Pancreas (tissue), 10 donors: Measurements from ENCODE around the gene PTPRD. TPM values are rescaled to one million over a fixed set of nuclear protein-coding genes. Genes with fewer than 3 reads are reported as not detected.

Experiments used
- ATAC-seq, 4 donors: fragments of 200-7000 bp; cut with Tn5 transposase; one replicate each; pipeline versions ENCODE4 v1.8.0 to v1.9.1; 2020; ENCODE audit warnings: mild to moderate bottlenecking in 4 of 4, moderate library complexity in 4 of 4
- DNase-seq, 6 donors: peaks; one replicate each; pipeline ENCODE4 v3.0.0-alpha.2; 2020
- FAIRE-seq: peaks from 2 replicates; lab custom pipeline; 2012; peaks lifted over from hg19 to GRCh38; lab: Jason Lieb, UNC
- H3K27ac ChIP-seq, 4 donors: fragments of 200-600 bp; sonication (generic); 1 replicate in 3 of 4; 2 replicates in 1 of 4; pipeline versions ENCODE4 v1.5.0 to v1.8.0; 2020
- H3K27me3 ChIP-seq, 4 donors: fragments of 200-600 bp; one replicate each; pipeline ENCODE4 v1.8.0; 2021
- H3K36me3 ChIP-seq, 3 donors: fragments of 200-600 bp; sonication (generic) in 1 of 3; one replicate each; pipeline versions ENCODE4 v1.5.0 to v1.8.0; 2020 to 2021
- H3K4me1 ChIP-seq, 3 donors: fragments of 200-600 bp; one replicate each; pipeline ENCODE4 v1.8.0; 2021
- H3K4me3 ChIP-seq, 4 donors: fragments of 200-600 bp; sonication (generic) in 2 of 4; one replicate each; pipeline versions ENCODE4 v1.5.0 to v1.8.0; 2020 to 2021
- H3K9me3 ChIP-seq, 4 donors: fragments of 200-600 bp; one replicate each; pipeline ENCODE4 v1.8.0; 2021
- WGBS, 2 donors: extraction: QIAGEN DNeasy Blood & Tissue Kit; methylation state at CpG; one replicate each; pipeline ENCODE4 v1.1.7; 2013; 5-methylcytosine and 5-hydroxymethylcytosine counted together
- intact Hi-C, 3 donors: fragments of 100-400 bp; cut with DNase I; formaldehyde crosslinking; loops; one replicate each; pipeline versions ENCODE4 v1.11.1 to v1.14.2; 2022
- polyA plus RNA-seq, 2 donors: library from polyadenylated mRNA; stranded (reverse); fragments of 200-250 nt; gene quantifications; one replicate each; pipeline ENCODE4 v1.2.3, GENCODE V29; 2013
- total RNA-seq, 6 donors: library from RNA; stranded (reverse); fragmentation: NEBNext Ultra II Directional in 4 of 6; extraction: Animal tissue kit (Norgen Biotek cat#: 25700) in 4 of 6; gene quantifications; one replicate each; pipeline versions ENCODE4 v1.2.1 to v1.2.4, GENCODE V29; 2021 to 2023
- TF ChIP-seq, protein P1 (sequence below), 4 donors: fragments of 200-600 bp; sonication (generic) in 3 of 4; IDR thresholded peaks; one replicate each; pipeline versions ENCODE4 v1.5.0 to v1.8.0; 2021; ENCODE audit warnings: antibody characterized with exemption in 4 of 4
- donor health status: healthy with polysubstance abuse.
- donor health status: DM: no; HTN: no; CAD: no; lungs with moderate emphysema.
- donor health status: DM: no; HTN: no; CAD: no.
- donor health status: control.
- donor health status: control.
- donor health status: Bipolar disorder and iron deficiency.
- donor health status: DM: yes; HTN: yes; CAD: no.
- donor health status: DM: no; HTN: no; CAD: no.
- donor health status: DM: no; HTN: no; CAD: no.
- donor health status: DM: yes; HTN: yes; CAD: no.

PTPRD gene
- total and polyA plus RNA-seq, 8 donors, result 2.1 to 21.7 (median 5.1) TPM

DNA sequence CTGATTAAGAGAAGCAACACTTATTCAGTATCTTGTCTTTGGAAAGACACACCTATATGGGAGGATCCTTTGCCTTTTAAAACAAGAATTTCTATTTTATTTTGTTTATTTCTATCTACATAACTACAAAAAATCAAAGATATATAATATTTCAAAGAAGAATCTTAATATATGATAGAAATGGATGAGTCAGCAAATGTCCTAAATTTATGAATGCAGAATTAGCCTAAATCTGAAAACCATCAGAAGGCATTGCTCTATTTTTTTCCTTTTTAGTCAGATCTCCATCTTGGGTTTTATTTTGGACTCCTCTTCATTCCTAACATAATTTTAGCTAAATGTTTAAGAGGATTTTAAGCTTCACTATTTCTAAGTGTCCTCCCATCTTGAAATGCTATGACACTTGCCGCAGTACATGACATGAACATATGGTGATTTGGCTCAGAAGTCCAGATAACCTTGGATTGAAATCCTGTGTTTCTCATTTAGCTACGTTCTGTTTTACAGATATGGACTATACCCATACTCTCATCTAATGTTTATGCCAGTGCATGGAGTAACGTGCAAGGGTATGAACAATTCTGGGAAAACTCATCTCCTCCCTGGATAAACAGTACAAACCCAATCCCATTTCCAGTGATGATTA, 1490.4 kb downstream of the PTPRD start:
- WGBS, 2 donors, result 57 to 62% methylated on average over 3 of the region's 3 CpGs
- DNase-seq (no peak), FAIRE-seq (no peak), ATAC-seq (no peak)
- H3K4me1 ChIP-seq, result no peaks in the 10 kb centered on the region
- intact Hi-C loops, result no loop called here
- TF ChIP-seq, protein P1, sequence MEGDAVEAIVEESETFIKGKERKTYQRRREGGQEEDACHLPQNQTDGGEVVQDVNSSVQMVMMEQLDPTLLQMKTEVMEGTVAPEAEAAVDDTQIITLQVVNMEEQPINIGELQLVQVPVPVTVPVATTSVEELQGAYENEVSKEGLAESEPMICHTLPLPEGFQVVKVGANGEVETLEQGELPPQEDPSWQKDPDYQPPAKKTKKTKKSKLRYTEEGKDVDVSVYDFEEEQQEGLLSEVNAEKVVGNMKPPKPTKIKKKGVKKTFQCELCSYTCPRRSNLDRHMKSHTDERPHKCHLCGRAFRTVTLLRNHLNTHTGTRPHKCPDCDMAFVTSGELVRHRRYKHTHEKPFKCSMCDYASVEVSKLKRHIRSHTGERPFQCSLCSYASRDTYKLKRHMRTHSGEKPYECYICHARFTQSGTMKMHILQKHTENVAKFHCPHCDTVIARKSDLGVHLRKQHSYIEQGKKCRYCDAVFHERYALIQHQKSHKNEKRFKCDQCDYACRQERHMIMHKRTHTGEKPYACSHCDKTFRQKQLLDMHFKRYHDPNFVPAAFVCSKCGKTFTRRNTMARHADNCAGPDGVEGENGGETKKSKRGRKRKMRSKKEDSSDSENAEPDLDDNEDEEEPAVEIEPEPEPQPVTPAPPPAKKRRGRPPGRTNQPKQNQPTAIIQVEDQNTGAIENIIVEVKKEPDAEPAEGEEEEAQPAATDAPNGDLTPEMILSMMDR (IDR thresholded peaks at IDR 0.05), result no peak
- no peak overlapping the region for H3K27ac ChIP-seq
- H3K27me3 ChIP-seq, result no peaks in the 10 kb centered on the region
- H3K36me3 ChIP-seq, result no peaks in the 10 kb centered on the region
- no peaks in the 10 kb centered on the region for H3K9me3 ChIP-seq
- H3K4me3 ChIP-seq, result no peak overlapping the region

DNA sequence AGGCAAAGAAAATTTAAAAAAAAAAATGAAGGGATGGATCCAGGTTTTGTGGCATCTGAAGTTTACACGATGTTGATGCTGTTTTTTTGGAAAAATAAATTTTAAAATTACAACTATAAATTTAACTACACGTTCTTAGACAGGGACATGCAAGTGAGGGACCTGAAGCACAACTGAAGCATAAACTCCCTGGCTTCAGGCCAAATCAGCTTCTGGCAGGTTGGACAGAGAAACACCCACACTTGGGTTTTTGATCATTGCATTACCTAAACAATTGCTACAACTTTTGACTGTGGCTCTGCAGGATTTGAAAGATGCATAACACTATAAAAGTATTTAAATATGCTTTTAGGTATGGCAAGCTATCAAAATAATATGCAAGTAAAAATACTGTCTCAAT, 1494.9 kb downstream of the PTPRD start:
- no peak for DNase-seq
- ATAC-seq, result no peak
- intact Hi-C loops, result no loop called here
- no peaks in the 10 kb centered on the region for H3K36me3 ChIP-seq
- H3K27me3 ChIP-seq, result no peaks in the 10 kb centered on the region
- H3K9me3 ChIP-seq, result no peaks in the 10 kb centered on the region
- no peaks in the 10 kb centered on the region for H3K4me1 ChIP-seq
- no peak overlapping the region for H3K4me3 ChIP-seq
- TF ChIP-seq, protein P1 (IDR thresholded peaks at IDR 0.05), result no peak
- H3K27ac ChIP-seq, result no peak overlapping the region
- 37 to 49% methylated on average over 2 of the region's 2 CpGs for WGBS, 2 donors
- FAIRE-seq, result no peak

DNA sequence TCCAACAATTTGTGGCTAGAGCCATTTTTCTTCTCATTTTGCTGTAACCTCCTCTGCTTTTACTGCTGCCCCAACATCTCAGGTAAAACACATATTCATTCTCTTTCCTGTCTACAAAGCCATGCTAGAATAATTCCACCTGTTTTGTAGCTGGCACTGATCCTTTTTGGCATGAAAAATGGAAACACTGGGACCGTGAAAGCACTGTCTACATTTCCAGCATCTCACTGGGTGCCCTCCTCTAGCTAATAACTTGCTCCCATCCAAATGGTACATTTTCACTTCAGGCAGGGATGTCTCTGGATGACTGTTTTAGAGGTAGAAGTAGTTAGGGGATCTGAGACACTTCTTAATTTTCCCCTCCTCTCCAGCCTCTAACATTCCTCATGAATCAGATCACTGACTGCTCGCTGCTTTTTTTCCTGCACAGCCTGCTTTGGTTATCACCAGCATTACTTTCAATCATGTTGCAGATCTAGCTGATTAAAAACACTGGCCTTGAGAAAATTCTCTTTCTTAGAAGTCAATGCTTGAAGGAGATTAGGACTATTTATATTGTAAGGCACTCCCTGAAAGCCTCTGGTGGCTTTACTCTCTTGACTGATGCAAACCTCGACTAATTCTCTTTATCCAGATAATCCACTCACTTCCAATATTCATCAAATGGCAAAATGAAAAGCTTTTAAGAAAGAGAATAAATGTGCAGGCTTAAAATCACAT, 1500.6 kb downstream of the PTPRD start:
- WGBS, 2 donors, result 16 to 21% methylated on average over 3 of the region's 3 CpGs
- Histone ChIP-seq H3K4me3 (no peak overlapping the region), H3K27me3 (no peaks in the 10 kb centered on the region), H3K9me3 (no peaks in the 10 kb centered on the region), H3K27ac (no peak overlapping the region), H3K36me3 (no peaks in the 10 kb centered on the region), H3K4me1 (no peaks in the 10 kb centered on the region)
- no peak for FAIRE-seq
- TF ChIP-seq, protein P1 (IDR thresholded peaks at IDR 0.05), result no peak
- intact Hi-C loops, result no loop called here
- DNase-seq, result no peak
- ATAC-seq, result no peak

DNA sequence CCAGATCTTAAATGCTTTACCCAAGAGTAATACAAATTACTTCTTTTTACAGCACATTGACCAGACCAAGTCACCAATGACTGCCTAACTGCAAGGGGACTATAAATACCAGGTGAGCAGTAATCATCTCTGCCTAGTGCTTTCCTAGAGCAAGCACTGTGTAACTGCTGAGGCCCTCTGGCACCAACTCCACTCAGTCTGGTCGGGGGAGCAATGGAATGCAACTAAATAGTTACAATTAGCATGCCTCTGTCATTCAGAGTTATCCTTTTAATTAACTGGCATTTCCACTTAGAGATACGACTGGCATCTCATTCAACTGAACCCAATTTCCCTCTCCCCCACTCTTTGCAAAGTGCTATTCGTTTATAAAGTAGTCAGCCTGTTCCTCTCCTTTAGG, 1504.2 kb downstream of the PTPRD start:
- ATAC-seq (no peak), FAIRE-seq (no peak), DNase-seq (no peak)
- H3K36me3 ChIP-seq, result no peaks in the 10 kb centered on the region
- WGBS, 2 donors, result 10 to 14% methylated on average over 3 of the region's 3 CpGs
- no peaks in the 10 kb centered on the region for H3K9me3 ChIP-seq
- intact Hi-C loops, result no loop called here
- H3K27me3 ChIP-seq, result no peaks in the 10 kb centered on the region
- H3K27ac ChIP-seq, result no peak overlapping the region
- no peaks in the 10 kb centered on the region for H3K4me1 ChIP-seq
- no peak overlapping the region for H3K4me3 ChIP-seq
- TF ChIP-seq, protein P1 (IDR thresholded peaks at IDR 0.05), result no peak

DNA sequence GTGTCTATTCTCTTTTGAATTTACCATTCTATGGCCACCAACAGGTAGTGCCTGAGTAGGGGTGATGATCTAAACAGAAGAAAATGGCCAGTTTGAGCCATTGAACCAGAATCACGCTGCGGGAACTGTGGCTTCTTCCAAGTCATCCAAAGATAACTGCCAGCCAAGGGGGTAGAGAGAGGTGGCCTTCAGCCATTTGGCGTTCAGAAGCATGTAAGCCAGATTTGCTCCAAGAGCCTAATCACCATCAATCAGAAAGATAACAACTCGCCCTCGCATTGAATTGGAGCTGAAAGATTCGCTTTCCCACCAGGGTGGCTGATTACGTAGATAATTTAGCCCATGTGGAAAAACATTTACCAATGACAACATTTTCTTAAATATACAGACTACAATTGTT, 1510.5 kb downstream of the PTPRD start:
- FAIRE-seq (no peak), ATAC-seq (no peak), DNase-seq (no peak)
- no peaks in the 10 kb centered on the region for H3K36me3 ChIP-seq
- H3K4me3 ChIP-seq, result no peak overlapping the region
- H3K27ac ChIP-seq, result no peak overlapping the region
- H3K4me1 ChIP-seq, result no peaks in the 10 kb centered on the region
- TF ChIP-seq, protein P1 (IDR thresholded peaks at IDR 0.05), result no peak
- no peaks in the 10 kb centered on the region for H3K9me3 ChIP-seq
- H3K27me3 ChIP-seq, result no peaks in the 10 kb centered on the region
- intact Hi-C loops, result no loop called here
- WGBS, 2 donors, result 7 to 13% methylated on average over 7 of the region's 7 CpGs
